CD14-positive monocyte (primary cell): ENCODE data around the gene RETREG1. TPM values are rescaled to one million over a fixed set of nuclear protein-coding genes. Genes with fewer than 3 reads are reported as not detected.
A peak's percentile ranks its signal among the peaks of the same experiment; 100 is the strongest.

Source experiments
- DNase-seq, 3 donors: peaks; one replicate each; pipeline ENCODE4 v3.0.0-alpha.2; 2011 to 2022
- H2AFZ ChIP-seq: 2 replicates; pipeline ENCODE4 v1.6.0; 2012; ENCODE audit warnings: mild to moderate bottlenecking, low read depth, low read length, inconsistent platforms; ENCODE audit not compliant: insufficient read depth, poor library complexity, severe bottlenecking
- H3K27ac ChIP-seq, 2 donors: 1 replicate in 1 of 2; 2 replicates in 1 of 2; pipeline ENCODE4 v1.5.1; 2012 to 2013; ENCODE audit warnings: low read length in 2 of 2, control low read depth in 1 of 2, inconsistent platforms in 1 of 2, low read depth in 1 of 2, mild to moderate bottlenecking in 1 of 2
- H3K27me3 ChIP-seq, 2 donors: one replicate each; pipeline versions ENCODE4 v1.6.0 to v1.6.1; 2011 to 2013; ENCODE audit warnings: low read length in 2 of 2; ENCODE audit not compliant: control insufficient read depth in 2 of 2, insufficient read depth in 2 of 2
- H3K36me3 ChIP-seq, 2 donors: replicated peaks in 1 of 2; 1 replicate in 1 of 2; 2 replicates in 1 of 2; pipeline versions ENCODE4 v1.5.1 to v1.6.1; 2012 to 2013; ENCODE audit warnings: low read length in 2 of 2, control low read depth in 1 of 2, inconsistent platforms in 1 of 2, mild to moderate bottlenecking in 1 of 2; ENCODE audit not compliant: insufficient read depth in 2 of 2, control insufficient read depth in 1 of 2
- H3K4me1 ChIP-seq, 2 donors: 1 replicate in 1 of 2; 2 replicates in 1 of 2; pipeline versions ENCODE4 v1.5.1 to v1.6.1; 2012 to 2013; ENCODE audit warnings: low read length in 2 of 2, control low read depth in 1 of 2, inconsistent platforms in 1 of 2, mild to moderate bottlenecking in 1 of 2, moderate library complexity in 1 of 2; ENCODE audit not compliant: insufficient read depth in 2 of 2, control insufficient read depth in 1 of 2
- H3K4me2 ChIP-seq: replicated peaks from 2 replicates; pipeline ENCODE3; 2012; ENCODE audit warnings: low read length, moderate library complexity, mild to moderate bottlenecking; ENCODE audit not compliant: poor library complexity, severe bottlenecking; ENCODE audit errors: extremely low read depth
- H3K4me3 ChIP-seq, 3 experiments: fragments of 200-600 bp in 1 of 3; sonication (generic) in 1 of 3; replicated peaks in 1 of 3; 1 replicate in 2 of 3; 2 replicates in 1 of 3; pipeline ENCODE4 v1.5.1; 2011 to 2013; ENCODE audit warnings: low read length in 3 of 3, mild to moderate bottlenecking in 3 of 3, control low read depth in 2 of 3, low read depth in 2 of 3, inconsistent platforms in 1 of 3, moderate library complexity in 1 of 3
- H3K79me2 ChIP-seq: 2 replicates; pipeline ENCODE4 v1.6.0; 2012; ENCODE audit warnings: mild to moderate bottlenecking, control low read depth, inconsistent platforms, low read length, moderate library complexity; ENCODE audit not compliant: insufficient read depth
- H3K9ac ChIP-seq: 2 replicates; pipeline ENCODE4 v1.6.0; 2017; ENCODE audit warnings: low read length, mild to moderate bottlenecking; ENCODE audit not compliant: insufficient read depth, poor library complexity, severe bottlenecking
- H3K9me3 ChIP-seq, 2 donors: replicated peaks in 1 of 2; 1 replicate in 1 of 2; 2 replicates in 1 of 2; pipeline versions ENCODE4 v1.5.1 to v1.6.1; 2012 to 2013; ENCODE audit warnings: low read length in 2 of 2, control low read depth in 1 of 2; ENCODE audit not compliant: control insufficient read depth in 1 of 2, insufficient read depth in 1 of 2
- H4K20me1 ChIP-seq: 2 replicates; pipeline ENCODE4 v1.6.0; 2012; ENCODE audit warnings: mild to moderate bottlenecking, low read length, control low read depth, moderate library complexity; ENCODE audit not compliant: insufficient read depth
- H3K27ac Mint-ChIP-seq, 7 donors: one replicate each; pipeline ENCODE4 v1.8.0; 2020; ENCODE audit warnings: mild to moderate bottlenecking in 7 of 7, mixed read lengths in 7 of 7, moderate library complexity in 6 of 7, inconsistent platforms in 2 of 7
- H3K27me3 Mint-ChIP-seq, 3 donors: one replicate each; pipeline ENCODE4 v1.8.0; 2021 to 2022; ENCODE audit warnings: low read depth in 3 of 3, mild to moderate bottlenecking in 3 of 3, mixed read lengths in 3 of 3, moderate library complexity in 3 of 3, inconsistent platforms in 1 of 3
- H3K36me3 Mint-ChIP-seq, 2 donors: one replicate each; pipeline ENCODE4 v1.8.0; 2020; ENCODE audit warnings: mixed read lengths in 2 of 2, inconsistent platforms in 1 of 2, mild to moderate bottlenecking in 1 of 2
- H3K4me1 Mint-ChIP-seq: one replicate; pipeline ENCODE4 v1.8.0; 2020; ENCODE audit warnings: mild to moderate bottlenecking, mixed read lengths
- H3K4me3 Mint-ChIP-seq, 2 donors: one replicate each; pipeline ENCODE4 v1.8.0; 2020; ENCODE audit warnings: mild to moderate bottlenecking in 2 of 2, mixed read lengths in 2 of 2, moderate library complexity in 1 of 2
- H3K9me3 Mint-ChIP-seq, 7 donors: one replicate each; pipeline ENCODE4 v1.8.0; 2020 to 2022; ENCODE audit warnings: mixed read lengths in 7 of 7, mild to moderate bottlenecking in 6 of 7, moderate library complexity in 6 of 7, inconsistent platforms in 2 of 7
- WGBS: methylation state at CpG from one replicate; pipeline ENCODE4 v1.1.5; 2013; ENCODE audit warnings: missing lambda C conversion rate; ENCODE audit not compliant: insufficient coverage; 5-methylcytosine and 5-hydroxymethylcytosine counted together
- intact Hi-C, 2 donors: fragments of 100-400 bp; cut with micrococcal nuclease; formaldehyde crosslinking; loops; one replicate each; pipeline versions ENCODE4 v1.15.0 to v1.15.1; 2023
- polyA plus RNA-seq, 3 donors: library from polyadenylated mRNA; depleted of rRNA in 1 of 3; unstranded in 2 of 3; stranded (reverse) in 1 of 3; fragments of 300-500 nt in 2 of 3; fragments of >200 nt in 1 of 3; fragmentation: Illumina TruSeq in 2 of 3; gene quantifications; 1 replicate in 2 of 3; 2 replicates in 1 of 3; pipeline ENCODE4 v1.2.3, GENCODE V29; 2012 to 2021
- TF ChIP-seq, protein P1 (sequence below): fragments of 200-600 bp; IDR thresholded peaks from one replicate; pipeline ENCODE4 v1.8.0; 2022; ENCODE audit warnings: antibody characterized with exemption, mild to moderate bottlenecking

Gene RETREG1
- polyA plus RNA-seq, 3 donors, result 3.5 to 6.4 (median 4.7) TPM

DNA sequence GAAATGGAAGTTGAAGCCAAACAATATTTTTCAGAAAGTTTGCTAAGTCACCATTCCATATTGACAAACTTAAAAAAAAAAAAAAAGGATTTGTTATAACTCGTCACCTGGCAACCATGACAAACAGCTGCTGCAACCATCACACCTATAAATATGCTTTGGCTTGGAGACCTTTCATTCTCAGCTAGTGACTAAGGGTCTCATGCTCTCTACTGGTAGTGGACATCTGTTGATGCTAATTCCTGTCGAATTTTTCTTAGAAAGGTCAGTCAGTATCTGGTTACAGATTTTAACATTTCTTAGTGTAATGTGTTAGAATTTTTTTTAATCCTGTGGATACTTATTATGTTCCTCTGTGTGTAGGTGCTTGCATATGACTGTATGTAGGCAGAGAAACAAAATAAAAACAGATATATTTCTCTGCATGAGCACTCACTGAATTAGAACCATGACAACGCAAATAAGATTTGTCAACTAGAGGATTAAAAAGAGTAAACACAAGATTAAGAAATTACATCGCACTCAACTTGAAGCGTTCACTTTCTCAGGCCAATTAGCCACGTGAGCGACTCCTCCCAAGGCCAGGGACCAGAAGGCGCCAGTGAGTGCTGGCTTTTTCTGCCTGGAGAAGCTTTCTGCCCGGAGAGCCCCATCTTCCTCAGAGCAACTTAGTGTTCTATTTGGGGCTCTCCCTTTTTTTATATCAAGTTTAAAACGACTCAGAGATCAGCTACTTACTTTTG is 124.2 kb downstream of the RETREG1 start:
- H3K4me3 Mint-ChIP-seq, result no peak overlapping the region
- 93% methylated on average over 7 of the region's 10 CpGs for WGBS
- Histone ChIP-seq H3K4me2 (no peak overlapping the region), H3K27me3 (no peaks in the 10 kb centered on the region), H3K27ac (no peak overlapping the region), H3K9ac (no peak overlapping the region), H3K4me1 (no peaks in the 10 kb centered on the region), H4K20me1 (no peaks in the 10 kb centered on the region), H3K36me3 (no peaks in the 10 kb centered on the region), H3K9me3 (peaks cover 0 to 17% of the 10 kb centered on the region in 2 donors), H3K4me3 (no peak overlapping the region), H3K79me2 (no peaks in the 10 kb centered on the region), H2AFZ (no peak overlapping the region)
- no peak overlapping the region for H3K27ac Mint-ChIP-seq
- intact Hi-C loops, result loop anchor here in 1 of 2 donors (10.0 kb wide), 1 partner anchor 172 kb away; no protein-coding TSS in a partner anchor
- peaks cover 5 to 22% (median 16%) of the 10 kb centered on the region in 7 donors for H3K9me3 Mint-ChIP-seq
- no peak for DNase-seq
- H3K36me3 Mint-ChIP-seq, result no peaks in the 10 kb centered on the region
- TF ChIP-seq, protein P1, sequence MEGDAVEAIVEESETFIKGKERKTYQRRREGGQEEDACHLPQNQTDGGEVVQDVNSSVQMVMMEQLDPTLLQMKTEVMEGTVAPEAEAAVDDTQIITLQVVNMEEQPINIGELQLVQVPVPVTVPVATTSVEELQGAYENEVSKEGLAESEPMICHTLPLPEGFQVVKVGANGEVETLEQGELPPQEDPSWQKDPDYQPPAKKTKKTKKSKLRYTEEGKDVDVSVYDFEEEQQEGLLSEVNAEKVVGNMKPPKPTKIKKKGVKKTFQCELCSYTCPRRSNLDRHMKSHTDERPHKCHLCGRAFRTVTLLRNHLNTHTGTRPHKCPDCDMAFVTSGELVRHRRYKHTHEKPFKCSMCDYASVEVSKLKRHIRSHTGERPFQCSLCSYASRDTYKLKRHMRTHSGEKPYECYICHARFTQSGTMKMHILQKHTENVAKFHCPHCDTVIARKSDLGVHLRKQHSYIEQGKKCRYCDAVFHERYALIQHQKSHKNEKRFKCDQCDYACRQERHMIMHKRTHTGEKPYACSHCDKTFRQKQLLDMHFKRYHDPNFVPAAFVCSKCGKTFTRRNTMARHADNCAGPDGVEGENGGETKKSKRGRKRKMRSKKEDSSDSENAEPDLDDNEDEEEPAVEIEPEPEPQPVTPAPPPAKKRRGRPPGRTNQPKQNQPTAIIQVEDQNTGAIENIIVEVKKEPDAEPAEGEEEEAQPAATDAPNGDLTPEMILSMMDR, result no peak
- H3K4me1 Mint-ChIP-seq, result peaks cover 7% of the 10 kb centered on the region
- peaks cover 0 to 2% (median 1%) of the 10 kb centered on the region in 3 donors for H3K27me3 Mint-ChIP-seq

DNA sequence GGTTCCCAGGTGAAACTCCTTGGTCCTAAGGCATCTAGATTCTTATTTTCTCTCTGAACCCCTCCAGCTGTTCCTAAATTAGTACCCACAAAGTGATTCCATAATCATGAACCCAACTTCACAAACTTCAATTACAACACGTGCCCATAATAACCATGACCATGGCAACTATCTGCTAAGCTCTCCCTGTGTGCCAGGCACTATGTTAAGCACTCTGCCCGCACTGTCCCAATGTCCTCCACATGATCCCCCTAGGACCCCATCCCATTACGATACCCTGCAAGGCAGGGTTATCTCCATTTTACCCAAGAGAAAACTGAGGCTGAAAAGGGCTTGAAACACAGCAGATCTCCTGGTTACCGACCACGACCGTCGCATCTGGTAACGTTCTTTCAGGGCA is 125.9 kb downstream of the RETREG1 start:
- intact Hi-C loops, result loop anchor here in 1 of 2 donors (10.0 kb wide), 1 partner anchor 174 kb away; no protein-coding TSS in a partner anchor
- no peaks in the 10 kb centered on the region for H4K20me1 ChIP-seq

More for the DNA sequence above, 125.9 kb downstream of the RETREG1 start:
- no peak overlapping the region for H3K4me3 Mint-ChIP-seq
- peaks cover 5 to 17% (median 13%) of the 10 kb centered on the region in 7 donors for H3K9me3 Mint-ChIP-seq
- no peaks in the 10 kb centered on the region for H3K4me1 Mint-ChIP-seq
- TF ChIP-seq, protein P1, result no peak
- no peaks in the 10 kb centered on the region for H3K27me3 ChIP-seq
- peaks cover 0 to 13% of the 10 kb centered on the region in 2 donors for H3K9me3 ChIP-seq
- peaks cover 0 to 2% (median 1%) of the 10 kb centered on the region in 3 donors for H3K27me3 Mint-ChIP-seq
- no peak overlapping the region for H3K4me3 ChIP-seq
- no peak for DNase-seq
- H3K36me3 Mint-ChIP-seq, result no peaks in the 10 kb centered on the region
- H3K27ac Mint-ChIP-seq, result peak overlapping the region in 1 of 7 donors; percentile 1
- no peaks in the 10 kb centered on the region for H3K79me2 ChIP-seq
- H3K36me3 ChIP-seq, result no peaks in the 10 kb centered on the region
- no peak overlapping the region for H3K9ac ChIP-seq
- no peak overlapping the region for H3K27ac ChIP-seq
- 99% methylated on average over 8 of the region's 8 CpGs for WGBS
- no peak overlapping the region for H2AFZ ChIP-seq
- H3K4me1 ChIP-seq, result no peaks in the 10 kb centered on the region
- H3K4me2 ChIP-seq, result no peak overlapping the region
